ENCODE measurements around the gene HDAC9.

HDAC9 gene

GRCh38 chr7:18803923-18804322, 308.4 kb downstream of the HDAC9 start:
- DNase-seq = no peak

- DNase-seq = no peak
These were observed 310.6 kb downstream of the HDAC9 start for GRCh38 chr7:18806177-18806576.

GRCh38 chr7:18808026-18808425, 312.5 kb downstream of the HDAC9 start:
- no peak for DNase-seq

GRCh38 chr7:18815261-18815960, 319.9 kb downstream of the HDAC9 start:
- no peak for DNase-seq

DNA sequence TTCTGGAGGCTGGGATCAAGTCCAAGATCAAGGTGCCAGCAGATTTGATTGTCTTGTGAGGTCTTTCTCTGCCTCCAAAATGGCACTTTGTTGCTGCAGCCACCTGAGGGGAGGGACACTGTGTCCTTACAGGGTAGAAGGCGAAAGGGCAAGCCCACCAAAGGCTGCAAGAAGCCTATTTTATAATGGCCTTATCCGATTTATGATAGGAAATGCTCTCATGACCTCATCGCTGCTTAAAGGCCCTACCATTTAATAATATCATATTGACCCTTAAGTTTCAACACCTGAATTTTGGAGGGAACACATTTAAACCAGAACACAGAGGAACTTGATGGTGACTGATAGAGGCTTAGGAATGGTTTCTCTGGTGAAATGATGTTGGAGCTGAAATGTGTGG, 325.4 kb downstream of the HDAC9 start:
- no peak for DNase-seq

DNA sequence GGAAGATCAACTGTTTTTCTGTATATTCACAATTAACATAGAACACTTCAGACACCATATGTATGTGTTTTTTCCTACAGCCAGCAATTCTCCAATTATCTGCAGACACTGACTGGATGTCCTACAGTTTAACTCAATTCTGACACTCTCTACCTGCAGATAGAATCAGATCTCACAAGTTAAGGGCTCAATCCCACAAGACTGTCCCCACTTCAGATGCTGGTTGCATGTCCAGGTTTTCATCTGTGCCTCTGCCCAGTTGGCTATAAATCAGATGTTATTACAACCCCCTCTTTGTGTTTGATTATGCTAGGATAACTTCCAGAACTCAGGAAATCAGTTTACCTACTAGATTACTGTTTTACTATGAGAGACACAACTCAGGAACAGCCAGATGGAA, 326.0 kb downstream of the HDAC9 start:
- no peak for DNase-seq

DNA sequence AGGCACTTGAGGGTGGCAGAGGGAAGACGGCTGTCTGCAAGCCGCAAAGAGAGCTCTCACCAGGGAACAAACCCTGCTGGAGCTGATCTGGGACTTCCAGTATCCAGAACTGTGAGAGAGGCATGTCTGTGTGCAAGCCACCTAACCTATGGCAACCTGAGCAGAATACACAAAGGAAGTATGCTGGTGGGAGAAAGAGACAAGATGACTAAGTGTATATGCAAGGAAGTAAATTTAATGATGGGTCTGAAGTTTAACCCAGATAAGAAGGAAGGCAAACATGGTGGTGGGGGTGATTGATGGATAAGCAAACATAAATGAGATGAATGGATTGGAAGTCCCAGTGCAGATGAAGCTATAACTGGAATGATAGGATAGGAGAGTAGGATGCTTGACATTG, 328.6 kb downstream of the HDAC9 start:
- no peak for DNase-seq

- no peak for DNase-seq
These were observed 332.9 kb downstream of the HDAC9 start for GRCh38 chr7:18828260-18828993.

GRCh38 chr7:18828994-18829857, 333.7 kb downstream of the HDAC9 start:
- no peak for DNase-seq

DNA sequence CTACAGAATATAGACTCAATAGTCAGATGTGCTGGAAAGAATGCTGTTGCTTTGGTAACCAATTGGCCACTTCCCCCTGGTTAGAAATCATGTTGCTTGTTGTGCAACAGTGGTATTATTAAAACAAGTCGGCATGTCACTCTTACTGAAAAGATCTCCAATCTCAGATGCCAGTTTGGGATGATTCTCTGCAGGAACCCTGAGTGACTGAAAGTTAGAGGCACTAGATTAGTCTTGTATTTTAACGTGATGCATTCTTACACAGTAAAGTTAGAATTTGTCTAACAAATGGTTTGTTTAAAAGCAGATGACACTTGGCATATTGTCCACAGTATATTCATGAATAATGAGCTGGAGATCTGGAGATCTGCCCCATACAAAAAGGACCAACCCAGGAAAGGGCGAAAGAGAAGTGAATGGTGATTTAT, 334.3 kb downstream of the HDAC9 start:
- no peak for DNase-seq

GRCh38 chr7:18831419-18831818, 335.9 kb downstream of the HDAC9 start:
- no peak for DNase-seq

GRCh38 chr7:18831943-18832342, 336.4 kb downstream of the HDAC9 start:
- DNase-seq = no peak

GRCh38 chr7:18834577-18834976, 339.0 kb downstream of the HDAC9 start:
- no peak for DNase-seq

DNA sequence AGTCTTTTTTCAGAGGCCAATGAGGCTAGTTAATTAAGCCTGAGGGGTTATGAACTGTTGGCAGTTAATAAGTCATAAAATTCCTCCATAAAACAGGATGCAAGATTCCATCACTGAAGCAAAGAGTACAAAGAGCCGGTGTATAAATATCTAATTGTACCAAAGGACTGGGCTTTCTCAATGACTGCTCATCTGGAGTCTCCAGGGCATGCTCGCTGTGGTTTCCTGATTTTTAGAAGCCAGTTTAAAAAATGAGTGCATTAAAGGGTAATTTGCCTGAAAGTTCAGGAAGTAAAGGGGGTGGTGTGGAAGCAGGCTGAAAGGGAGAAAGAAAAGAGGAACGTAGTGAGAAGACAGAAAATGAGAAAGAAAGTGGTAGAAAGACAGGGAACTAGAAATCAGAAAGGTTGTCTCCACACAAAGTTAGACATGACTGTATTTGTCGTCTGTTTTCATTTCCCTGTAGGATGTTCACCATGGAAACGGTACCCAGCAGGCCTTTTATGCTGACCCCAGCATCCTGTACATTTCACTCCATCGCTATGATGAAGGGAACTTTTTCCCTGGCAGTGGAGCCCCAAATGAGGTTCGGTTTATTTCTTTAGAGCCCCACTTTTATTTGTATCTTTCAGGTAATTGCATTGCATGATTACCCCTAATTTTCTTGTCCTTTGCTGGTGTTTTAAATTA, 339.6 kb downstream of the HDAC9 start:
- no peak for DNase-seq

GRCh38 chr7:18843979-18844378, 348.4 kb downstream of the HDAC9 start:
- DNase-seq = no peak

DNA sequence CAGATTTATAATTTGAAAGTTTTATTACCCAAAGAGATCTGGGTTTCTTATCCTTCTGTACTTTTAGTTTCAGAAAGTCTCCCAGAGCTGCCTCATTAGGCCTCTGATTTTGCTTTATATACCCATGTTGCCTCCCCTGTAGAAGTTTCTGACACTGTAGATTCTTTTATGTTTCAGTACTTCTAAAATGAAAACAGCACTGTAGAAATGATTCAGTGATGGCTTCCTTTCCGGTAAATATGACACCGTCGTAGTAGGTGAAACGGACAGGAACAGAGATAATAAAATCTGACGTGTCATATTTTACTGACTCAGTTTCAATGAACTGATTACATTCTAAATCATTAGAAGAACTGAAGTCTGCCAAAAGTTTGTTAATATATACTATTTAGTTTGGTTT, 349.2 kb downstream of the HDAC9 start:
- DNase-seq = no peak

- no peak for DNase-seq
These were observed 350.2 kb downstream of the HDAC9 start for GRCh38 chr7:18845700-18846099.

DNA sequence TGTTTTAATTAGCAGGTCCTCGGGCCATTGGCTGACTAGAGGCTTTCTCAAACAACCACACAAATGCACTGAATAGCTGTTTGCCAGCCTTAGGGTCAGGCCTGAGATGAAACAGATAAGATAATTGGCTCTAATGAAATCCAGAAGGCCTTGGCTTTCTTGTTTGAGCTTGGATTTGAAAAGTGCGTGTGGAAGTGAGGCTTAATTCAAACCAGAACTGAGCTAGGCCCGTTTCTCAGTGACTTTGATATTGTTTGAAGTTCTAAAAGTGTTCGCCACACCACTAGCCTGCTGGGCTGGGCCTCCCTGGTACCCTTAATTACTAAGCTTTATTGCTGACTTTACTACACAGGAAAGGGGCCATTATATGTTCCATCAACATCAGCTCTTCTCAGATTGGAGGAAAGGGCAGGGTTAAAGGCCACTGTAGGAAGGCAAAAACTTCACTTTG, 351.2 kb downstream of the HDAC9 start:
- no peak for DNase-seq

DNA sequence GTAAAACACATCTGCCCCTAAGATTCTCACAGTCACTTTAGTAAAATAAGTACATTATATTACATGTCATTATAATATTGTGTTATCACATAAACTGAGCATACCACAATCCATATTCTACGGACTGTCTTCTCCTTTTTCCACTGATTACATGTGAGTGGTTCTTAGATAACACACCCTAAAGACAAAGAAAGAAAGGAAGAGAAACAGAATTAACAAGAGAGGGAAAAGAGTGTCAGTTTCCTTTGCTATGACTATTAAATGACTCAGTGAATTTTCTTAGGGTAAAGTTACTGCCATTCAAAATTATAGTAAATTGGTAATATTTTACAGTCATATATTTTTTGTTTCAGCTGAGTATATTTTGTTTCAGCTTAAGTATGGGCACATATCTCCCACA, 353.6 kb downstream of the HDAC9 start:
- DNase-seq = no peak

DNA sequence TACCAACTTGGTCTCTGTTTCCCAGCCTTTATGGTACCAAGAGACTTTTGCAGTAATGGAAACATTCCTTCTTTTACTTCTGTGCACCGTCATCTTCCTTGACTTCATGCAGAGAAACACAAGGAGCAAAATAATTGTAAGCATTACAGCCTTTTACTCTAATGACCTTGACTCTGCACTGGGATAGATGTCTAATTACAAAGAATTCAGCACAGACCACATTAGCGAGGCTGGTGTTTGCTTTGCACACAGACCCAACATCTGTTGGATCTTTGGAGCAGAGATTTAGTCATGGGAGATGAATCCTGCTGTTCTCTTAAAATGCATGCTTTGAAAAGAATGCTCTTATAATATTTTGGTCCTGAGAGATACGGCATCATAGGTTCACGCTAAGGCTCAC, 360.2 kb downstream of the HDAC9 start:
- DNase-seq = no peak

GRCh38 chr7:18858232-18858631, 362.7 kb downstream of the HDAC9 start:
- DNase-seq = no peak

- no peak for DNase-seq
These were observed 363.8 kb downstream of the HDAC9 start for GRCh38 chr7:18859318-18859717.

GRCh38 chr7:18860221-18860620, 364.7 kb downstream of the HDAC9 start:
- DNase-seq = no peak

All from NCI-H2029 (cell line).